ENCODE data around the gene GFER. TPM values are rescaled to one million over a fixed set of nuclear protein-coding genes. Genes with fewer than 3 reads are reported as not detected.

The GFER gene
- total and polyA plus RNA-seq, 9 of the 15 experiments (the other 6 are each of a cell fraction or from before 2014, with no cell fraction given) = 4.3 to 53.7 (median 19.8) TPM

DNA sequence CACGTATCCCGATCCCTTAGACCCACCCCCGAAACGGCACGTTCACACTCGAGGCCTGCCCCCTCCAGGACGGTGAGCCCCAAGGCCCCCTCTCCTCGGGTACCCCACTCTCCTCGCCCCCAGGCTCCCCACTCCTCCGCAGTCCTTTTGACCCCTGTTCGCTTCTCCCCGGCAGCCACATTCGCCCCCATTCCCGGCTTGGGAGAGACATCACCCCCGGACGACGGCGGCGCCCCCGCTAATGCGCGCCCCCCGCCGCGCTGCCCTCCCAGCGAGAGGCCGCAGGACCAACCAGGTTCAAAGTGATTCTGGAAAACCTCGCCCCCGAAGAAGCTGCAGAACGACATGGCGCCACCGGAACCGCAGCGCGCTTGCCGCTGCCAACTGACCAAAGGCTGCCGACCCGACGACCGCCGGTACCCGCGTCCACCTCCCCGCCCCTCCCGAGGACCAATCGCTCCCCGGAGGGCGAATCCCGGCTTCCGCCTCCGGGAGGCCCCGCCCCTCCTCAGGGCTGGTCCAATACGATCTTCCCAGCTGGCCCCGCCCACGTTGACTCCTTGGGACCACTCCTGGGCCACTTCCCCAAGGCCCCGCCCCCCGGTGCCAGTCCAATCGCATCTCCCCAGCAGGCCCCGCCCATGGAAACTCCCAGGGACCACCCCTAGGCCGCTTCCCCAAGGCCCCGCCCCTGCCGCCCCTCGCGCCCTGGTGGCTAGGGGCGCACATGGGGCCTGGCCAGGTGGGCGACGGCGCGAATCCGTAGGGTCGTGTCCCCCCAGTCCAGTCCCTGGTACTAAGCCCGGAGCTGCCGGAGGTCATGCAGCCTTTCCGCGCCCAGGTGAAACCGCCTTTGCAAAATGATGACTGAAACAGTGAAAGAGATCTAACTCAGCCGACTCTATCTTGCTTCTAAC is 40.9 kb upstream of the GFER start, which contains the start of gene MSRB1 (continued):
- TF ChIP-seq KLF10 (CRISPR knock-in tag; IDR thresholded peaks at IDR 0.05) (no peak), KAT7 (CRISPR knock-in tag; IDR thresholded peaks at IDR 0.05; ENCODE audit: borderline replicate concordance) (no peak), ZNF263 (CRISPR knock-in tag; IDR thresholded peaks at IDR 0.05; ENCODE audit: borderline replicate concordance) (no peak), TAF1 (IDR thresholded peaks at IDR 0.05; ENCODE audit: control insufficient read depth, extremely low read depth, insufficient read depth, low read length, severe bottlenecking) (peak; percentile 50), KHSRP (IDR thresholded peaks at IDR 0.05) (no peak), IRF2 (CRISPR knock-in tag; IDR thresholded peaks at IDR 0.05) (no peak), CUX1 (CRISPR knock-in tag; IDR thresholded peaks at IDR 0.05) (no peak), RNF2 (IDR thresholded peaks at IDR 0.05) (no peak), ZNF277 (CRISPR knock-in tag; IDR thresholded peaks at IDR 0.05; ENCODE audit: borderline replicate concordance) (no peak), HDAC8 (tag; IDR thresholded peaks at IDR 0.05) (no peak), FUS (optimal IDR thresholded peaks at IDR 0.05; ENCODE audit: low read depth, low read length) (no peak)
- TF ChIP-seq, protein P1, sequence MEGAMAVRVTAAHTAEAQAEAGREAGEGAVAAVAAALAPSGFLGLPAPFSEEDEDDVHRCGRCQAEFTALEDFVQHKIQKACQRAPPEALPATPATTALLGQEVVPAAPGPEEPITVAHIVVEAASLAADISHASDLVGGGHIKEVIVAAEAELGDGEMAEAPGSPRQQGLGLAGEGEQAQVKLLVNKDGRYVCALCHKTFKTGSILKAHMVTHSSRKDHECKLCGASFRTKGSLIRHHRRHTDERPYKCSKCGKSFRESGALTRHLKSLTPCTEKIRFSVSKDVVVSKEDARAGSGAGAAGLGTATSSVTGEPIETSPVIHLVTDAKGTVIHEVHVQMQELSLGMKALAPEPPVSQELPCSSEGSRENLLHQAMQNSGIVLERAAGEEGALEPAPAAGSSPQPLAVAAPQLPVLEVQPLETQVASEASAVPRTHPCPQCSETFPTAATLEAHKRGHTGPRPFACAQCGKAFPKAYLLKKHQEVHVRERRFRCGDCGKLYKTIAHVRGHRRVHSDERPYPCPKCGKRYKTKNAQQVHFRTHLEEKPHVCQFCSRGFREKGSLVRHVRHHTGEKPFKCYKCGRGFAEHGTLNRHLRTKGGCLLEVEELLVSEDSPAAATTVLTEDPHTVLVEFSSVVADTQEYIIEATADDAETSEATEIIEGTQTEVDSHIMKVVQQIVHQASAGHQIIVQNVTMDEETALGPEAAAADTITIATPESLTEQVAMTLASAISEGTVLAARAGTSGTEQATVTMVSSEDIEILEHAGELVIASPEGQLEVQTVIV (CRISPR knock-in tag; IDR thresholded peaks at IDR 0.05; ENCODE audit: borderline replicate concordance) = no peak
- TF ChIP-seq, protein P2, sequence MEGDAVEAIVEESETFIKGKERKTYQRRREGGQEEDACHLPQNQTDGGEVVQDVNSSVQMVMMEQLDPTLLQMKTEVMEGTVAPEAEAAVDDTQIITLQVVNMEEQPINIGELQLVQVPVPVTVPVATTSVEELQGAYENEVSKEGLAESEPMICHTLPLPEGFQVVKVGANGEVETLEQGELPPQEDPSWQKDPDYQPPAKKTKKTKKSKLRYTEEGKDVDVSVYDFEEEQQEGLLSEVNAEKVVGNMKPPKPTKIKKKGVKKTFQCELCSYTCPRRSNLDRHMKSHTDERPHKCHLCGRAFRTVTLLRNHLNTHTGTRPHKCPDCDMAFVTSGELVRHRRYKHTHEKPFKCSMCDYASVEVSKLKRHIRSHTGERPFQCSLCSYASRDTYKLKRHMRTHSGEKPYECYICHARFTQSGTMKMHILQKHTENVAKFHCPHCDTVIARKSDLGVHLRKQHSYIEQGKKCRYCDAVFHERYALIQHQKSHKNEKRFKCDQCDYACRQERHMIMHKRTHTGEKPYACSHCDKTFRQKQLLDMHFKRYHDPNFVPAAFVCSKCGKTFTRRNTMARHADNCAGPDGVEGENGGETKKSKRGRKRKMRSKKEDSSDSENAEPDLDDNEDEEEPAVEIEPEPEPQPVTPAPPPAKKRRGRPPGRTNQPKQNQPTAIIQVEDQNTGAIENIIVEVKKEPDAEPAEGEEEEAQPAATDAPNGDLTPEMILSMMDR (IDR thresholded peaks at IDR 0.05 in 2 of 3, conservative IDR thresholded peaks at IDR 0.05 in 1 of 3; ENCODE audit: insufficient read depth in 2 of 3, low read depth in 1 of 3, low read length in 3 of 3) = no peak; a peak in 1 of 6 replicates
